ENCODE measurements around the gene PPP6C.
"Not testable (repeated sequence)": the region's sequence is repeated elsewhere in the genome, so short reads cannot be mapped to it uniquely, and the experiment has no call there.

Gene PPP6C

DNA sequence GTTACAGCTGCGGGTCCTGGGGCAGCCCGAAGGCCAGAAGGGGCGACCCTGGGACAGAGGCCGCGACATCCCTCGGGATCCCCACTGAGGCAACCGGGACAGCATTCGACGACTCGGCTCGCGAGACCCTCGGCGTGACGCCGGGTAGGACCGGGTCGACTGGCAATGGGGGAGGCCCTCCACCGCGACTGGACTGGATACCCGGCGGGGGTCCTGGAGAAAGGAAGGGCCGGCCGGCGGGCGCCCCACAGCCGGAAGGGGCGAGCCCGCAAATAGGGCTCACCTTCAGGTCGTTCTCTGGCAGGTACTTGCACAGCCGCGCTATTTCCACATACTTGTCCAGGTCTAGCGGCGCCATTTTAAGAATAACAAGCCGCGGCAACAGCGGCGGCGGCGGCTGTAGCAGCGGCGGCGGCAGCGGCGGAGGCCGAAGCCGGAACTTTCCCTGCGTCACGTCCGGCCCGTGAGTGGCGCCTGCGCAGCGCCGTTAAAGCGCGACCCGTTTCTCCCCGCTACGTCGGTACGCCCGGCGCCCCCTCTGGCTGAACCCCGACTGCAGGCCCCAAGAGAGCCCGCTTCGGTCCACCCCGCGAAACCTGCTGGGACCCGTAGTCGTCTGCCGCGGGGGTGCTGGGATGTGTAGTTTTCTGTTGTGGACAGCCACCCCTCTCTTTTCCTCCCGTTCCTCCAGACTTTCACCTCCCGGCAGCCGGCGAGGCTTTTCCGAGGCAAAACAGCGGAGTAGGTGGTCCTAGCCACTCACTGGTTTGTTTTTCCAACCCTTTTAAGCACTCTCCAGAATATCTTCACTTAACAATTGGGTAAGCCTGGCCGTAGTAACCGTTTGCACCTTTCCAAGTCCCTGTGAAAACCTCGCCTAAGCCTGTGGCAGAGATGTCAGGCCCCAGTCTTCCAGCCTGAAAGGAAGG lies at the start of gene PPP6C:
Gene PPP6C, minus strand, starts transcription at position 443 of the 929 bp plus-strand sequence. Its CDS starts 85 bp downstream, at position 358.
- peak; percentile 96 for DNase-seq (ENCODE audit: low spot score)

DNA sequence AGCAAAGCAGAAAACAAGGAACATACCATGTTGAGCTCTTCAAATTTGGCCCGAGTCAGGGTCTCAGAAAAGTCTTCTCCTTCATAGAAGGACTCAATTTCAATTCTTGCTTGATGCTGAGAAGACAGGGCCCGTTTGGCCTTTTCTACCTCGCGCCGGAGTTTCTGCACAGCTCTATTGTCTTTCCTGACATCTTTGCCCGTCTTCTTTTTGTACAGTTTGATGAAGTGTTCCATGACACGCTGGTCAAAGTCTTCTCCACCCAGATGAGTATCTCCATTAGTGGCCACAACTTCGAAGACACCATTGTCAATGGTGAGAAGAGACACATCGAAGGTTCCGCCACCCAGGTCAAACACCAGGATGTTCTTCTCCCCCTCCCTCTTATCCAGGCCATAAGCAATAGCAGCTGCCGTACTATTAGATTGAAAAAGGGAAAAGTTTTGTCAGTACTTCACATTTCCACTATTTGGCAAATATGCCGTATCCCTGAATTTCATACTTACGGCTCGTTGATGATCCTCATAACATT lies 49.4 kb upstream of the PPP6C start:
- DNase-seq (ENCODE audit: low spot score): no peak

DNA sequence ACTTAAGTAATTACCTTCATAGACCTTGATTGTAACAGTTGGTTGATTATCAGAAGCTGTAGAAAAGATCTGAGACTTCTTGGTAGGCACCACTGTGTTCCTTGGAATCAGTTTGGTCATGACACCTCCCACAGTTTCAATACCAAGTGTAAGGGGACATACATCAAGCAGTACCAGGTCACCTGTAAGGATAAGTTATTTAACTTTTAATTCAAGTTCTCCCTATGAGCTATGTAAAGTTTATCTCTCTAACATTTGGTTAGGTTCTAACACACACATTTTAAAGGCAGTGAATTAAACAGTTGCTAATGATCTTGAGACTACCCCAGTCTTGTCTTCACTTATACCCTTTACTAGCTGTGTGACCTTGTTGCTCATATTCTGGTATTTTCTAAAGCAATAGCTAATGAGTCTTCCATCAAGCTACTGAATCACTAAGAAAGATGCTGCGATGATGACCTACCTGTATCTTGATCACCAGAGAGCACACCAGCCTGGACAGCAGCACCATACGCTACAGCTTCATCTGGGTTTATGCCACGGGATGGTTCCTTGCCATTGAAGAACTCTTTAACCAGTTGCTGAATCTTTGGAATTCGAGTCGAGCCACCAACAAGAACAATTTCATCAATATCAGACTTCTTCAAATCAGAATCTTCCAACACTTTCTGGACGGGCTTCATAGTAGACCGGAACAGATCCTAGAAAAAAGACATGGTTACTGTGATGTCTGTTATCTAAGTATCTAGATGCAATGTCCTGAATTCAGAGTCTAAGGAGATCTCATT lies 48.7 kb upstream of the PPP6C start:
- DNase-seq (ENCODE audit: low spot score): no peak

DNA sequence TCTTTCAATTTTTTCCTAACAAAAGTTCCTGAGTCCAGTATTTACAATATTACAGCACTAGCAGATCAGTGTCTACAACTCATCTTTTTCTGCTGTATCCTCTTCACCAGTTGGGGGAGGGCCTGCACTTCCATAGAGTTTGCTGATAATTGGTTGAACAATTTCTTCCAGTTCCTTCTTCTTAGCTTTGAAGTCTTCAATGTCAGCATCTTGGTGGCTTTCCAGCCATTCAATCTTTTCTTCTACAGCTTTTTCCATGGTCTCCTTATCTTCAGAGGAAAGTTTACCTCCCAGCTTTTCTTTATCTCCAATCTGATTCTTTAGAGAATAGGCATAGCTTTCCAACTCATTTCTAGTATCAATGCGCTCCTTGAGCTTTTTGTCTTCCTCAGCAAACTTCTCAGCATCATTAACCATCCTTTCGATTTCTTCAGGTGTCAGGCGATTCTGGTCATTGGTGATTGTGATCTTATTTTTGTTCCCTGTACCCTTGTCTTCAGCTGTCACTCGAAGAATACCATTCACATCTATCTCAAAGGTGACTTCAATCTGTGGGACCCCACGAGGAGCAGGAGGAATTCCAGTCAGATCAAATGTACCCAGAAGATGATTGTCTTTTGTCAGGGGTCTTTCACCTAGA lies 47.0 kb upstream of the PPP6C start:
- DNase-seq (ENCODE audit: low spot score): not testable (repeated sequence)

DNA sequence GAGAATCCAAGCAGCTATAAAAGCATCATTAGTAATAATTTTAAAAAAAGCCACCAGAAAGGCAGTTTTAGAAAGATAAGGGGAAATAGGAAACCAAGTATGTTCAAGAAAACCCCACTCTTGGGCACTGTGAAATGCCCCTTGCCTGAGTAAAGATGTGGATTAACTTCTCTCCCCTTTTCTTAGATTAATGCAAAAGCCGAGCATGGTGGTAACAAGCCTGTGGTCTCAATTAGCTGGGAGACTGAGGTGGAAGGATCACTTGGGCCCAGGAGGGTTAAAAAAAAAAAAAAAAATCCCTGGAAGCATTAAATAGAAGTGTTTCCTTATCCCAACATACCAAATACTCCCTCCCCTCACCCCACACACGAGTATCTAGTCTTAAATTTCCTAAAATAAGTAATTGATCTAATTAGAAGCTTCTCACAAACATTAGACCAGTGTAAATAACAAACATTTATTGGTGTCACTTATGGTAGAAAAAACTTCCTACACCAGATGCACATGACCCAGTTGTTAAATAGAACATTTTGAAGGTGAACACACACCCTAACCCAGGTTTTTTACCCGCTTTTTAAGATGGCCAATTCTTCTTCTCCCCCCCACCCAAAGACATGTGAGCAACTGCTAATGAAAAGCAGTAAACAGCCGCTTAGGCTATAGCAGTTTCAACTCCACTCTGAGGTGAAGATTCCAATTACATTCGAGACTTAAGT lies 46.4 kb upstream of the PPP6C start:
- DNase-seq (ENCODE audit: low spot score): no peak

DNA sequence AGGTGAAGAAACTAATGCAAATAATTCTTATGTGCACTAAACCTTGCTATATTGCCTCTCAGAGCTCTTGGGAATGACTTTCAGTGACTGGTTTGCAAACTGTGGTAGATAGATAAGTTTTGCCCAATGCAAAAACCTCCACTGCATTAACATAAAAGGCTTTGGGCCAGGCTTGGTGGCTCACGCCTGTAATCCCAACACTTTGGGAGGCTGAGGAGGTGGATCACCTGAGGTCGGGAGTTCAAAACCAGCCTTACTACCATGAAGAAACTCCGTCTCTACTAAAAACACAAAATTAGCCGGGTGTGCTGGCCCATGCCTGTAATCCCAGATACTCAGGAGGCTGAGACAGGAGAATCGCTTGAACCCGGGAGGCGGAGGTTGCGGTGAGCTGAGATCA lies 44.5 kb upstream of the PPP6C start:
- not testable (repeated sequence) for DNase-seq (ENCODE audit: low spot score)

DNA sequence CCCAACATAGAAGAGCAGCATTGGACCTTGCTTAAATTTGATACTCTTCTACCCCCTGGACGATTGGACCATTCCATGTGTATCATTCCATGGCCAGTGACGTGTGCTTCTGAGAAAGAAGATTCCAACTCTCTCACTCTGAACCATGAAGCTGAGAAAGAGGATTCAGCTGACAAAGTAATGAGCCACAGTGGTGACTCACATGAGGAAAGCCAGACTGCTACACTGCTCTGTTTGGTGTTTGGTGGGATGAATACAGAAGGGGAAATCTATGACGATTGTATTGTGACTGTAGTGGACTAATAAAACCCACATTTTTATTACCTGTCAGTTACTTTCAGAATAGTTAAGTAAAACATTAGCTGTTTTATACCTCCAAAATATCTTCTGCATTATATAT lies 44.1 kb upstream of the PPP6C start:
- DNase-seq (ENCODE audit: low spot score): no peak

DNA sequence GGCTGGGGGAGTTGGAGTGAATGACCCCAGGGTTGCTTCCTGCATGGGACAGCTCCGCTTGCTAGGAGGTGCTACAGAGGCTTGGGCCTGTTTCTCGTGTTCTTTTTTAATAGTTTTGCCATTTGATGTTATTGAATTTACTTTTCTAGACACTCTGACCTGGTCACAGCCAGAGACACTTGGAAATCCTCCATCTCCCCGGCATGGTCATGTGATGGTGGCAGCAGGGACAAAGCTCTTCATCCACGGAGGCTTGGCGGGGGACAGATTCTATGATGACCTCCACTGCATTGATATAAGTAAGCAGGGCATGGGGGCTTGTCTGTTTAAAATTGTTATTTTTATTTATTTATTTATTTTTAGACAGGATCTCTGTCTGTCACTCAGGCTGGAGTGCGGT lies 38.2 kb upstream of the PPP6C start:
- DNase-seq (ENCODE audit: low spot score): no peak

DNA sequence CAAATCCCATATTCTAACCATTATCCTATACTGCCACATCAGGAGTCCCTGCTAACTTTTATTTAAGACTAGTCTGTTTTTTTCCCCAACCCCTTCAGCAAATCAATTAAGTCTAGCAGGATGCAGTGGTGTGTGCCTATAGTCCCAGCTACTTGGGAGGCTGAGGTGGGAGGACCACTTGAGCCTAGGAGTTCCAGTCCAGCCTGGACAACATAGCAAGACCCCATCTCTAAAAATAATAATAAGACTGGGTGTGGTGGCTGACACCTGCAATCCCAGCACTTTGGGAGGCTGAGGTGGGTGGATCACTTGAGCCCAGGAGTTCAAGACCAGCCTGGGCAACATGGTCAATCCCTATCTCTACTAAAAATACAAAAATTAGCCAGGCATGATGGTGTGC lies 35.3 kb upstream of the PPP6C start:
- DNase-seq (ENCODE audit: low spot score): not testable (repeated sequence)

DNA sequence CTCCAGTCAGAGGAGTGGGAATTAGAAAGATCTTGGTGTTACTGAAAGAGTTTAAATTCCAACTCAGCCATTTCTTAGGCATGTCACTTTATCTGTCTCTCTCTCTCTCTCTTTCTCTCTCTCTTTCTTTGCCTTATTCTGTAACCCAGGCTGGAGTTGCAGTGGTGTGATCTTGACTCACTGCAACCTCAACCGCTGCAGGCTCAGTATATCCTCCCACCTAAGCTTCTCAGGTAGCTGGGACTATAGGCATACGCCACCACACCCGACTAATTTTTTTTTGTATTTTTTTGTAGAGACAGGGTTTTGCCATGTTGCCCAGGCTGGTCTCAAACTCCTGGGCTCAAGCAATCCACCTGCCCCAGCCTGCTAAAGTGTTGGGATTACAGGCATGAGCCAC lies 29.0 kb upstream of the PPP6C start:
- no peak for DNase-seq (ENCODE audit: low spot score)

DNA sequence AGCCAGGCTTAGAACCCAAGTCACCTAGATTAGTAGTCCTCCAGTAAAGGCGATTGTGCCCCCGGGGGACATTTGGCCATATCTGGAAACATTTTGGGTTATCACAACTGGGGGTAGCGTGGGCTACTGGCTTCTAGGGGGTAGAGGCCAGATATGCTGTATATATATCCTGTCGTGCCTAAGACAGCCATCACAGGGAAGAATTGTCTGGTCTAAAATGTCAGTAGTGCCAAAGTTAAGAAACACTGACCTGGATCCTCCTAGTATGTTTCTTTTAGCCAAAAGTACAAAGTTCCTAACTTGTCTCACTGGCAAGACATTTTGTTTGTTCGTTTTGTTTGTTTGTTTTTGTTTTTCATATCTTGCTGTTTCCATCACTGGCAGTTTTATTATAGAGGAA lies 24.6 kb upstream of the PPP6C start:
- no peak for DNase-seq (ENCODE audit: low spot score)

DNA sequence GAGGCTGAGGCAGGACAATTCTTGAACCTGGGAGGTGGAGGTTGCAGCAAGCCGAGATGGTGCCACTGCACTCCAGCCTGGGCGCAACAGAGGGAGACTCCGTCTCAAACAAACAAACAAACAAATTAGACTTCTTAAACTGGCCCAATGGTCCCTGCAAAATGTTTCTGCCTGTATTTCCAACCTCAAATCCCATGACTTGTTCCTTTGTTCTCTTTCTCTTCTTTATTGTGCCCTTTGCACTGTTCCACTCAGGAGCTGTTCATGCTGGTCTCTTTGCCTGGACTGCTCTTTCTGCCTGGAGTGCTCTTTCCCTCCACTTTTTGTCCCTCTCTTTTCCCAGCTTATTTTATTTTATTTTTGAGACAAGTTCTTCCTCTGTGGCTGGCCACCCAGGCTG lies 14.9 kb upstream of the PPP6C start:
- DNase-seq (ENCODE audit: low spot score): no peak

DNA sequence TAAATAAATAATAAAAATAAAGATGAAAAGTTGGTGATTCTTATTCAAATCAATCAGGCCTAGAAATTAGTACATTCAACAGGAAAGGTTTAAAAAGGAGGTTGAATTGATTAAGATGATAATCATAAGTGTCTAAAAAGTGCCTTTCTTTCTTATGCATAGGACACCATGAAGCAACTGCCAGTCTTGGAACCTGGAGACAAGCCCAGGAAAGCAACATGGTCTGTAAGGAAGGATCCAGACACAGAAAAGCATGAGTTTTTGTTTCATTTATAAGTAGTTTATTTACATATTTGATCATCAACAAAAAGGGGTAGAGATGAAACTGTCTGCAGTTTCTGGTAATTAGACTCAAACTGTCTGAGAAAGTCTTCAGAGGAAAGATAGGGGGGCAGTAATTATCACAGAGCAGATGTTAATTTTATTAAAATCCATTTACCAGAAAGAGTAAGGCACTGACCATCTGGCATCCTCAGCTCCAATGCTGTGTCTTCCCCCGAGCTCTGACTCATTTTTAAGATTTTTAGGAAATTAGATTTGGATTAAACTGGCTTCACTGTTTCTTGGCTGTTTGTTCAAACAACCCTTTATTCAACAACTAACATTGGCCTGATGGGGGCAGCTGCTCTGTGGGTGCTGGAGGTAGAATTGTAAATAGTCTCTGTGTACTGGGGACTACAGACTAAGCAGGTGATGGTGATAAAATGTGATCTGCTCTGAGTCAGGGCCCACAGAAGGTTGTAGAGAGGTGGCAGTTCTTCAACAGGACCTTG lies 13.4 kb upstream of the PPP6C start:
- DNase-seq (ENCODE audit: low spot score): no peak

DNA sequence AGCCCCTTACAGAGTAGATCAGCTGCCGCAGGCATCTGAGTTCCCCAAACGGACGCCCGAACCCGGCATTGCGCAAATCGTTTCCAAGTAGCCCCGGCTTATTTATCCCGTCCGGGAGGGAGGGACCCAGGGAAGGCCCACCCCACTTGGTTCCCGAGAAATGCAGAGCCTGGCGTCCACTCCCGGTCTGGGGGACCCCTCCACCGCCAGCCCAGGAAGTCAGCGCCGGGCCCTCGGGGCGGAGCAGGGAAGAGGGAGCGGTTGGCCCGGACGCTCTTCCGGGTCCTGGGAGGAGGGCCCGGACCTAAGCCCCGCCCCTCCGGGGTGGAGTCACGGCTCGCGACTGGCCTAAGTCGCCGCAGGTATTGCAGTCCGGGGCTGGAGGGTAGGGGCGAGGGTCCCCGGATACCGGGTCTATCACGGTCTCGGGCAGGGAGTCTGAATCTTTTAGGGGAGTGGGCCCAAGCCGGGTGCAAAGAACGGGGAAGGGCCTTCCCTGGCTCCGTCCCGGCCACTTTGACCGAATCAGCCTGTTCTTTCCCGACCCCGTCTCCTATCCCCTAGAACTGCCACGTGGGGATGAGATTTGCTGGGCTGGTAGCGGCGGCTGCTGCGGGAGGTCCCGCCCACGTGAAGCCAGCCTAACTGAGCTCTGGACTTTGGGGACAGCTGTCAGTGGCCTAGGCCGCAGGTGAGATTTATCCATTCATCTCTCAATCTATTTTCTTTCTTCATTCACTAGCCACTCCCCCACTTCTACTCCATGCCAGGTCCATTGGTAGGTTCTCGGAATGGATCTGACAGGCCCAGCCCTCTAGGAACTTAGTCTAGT lies 10.8 kb upstream of the PPP6C start, which contains the start of gene RABEPK:
Gene RABEPK, plus strand, starts transcription at position 327 of the 832 bp plus-strand sequence. CDS start 2,472 bp downstream, outside the sequence.
- DNase-seq (ENCODE audit: low spot score): peak; percentile 86

DNA sequence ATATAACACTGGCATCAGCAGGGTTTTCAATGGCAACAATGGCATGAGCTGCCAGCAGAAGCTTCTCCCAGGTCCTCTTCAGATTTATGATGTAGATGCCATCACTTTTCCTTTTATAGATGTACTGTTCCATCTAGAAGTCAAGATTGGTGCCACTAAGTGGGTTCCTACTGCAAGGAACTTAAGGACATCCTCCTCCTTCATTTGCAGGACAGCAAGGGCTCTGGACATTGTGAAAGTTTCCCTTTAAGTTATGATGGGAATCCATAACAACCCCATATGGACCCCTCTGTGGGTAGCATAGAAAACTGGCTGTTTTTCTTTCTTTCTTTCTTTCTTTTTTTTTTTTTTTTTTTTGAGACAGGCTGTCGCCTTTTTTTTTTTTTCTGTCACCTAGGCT lies 6.0 kb upstream of the PPP6C start:
- not testable (repeated sequence) for DNase-seq (ENCODE audit: low spot score)

DNA sequence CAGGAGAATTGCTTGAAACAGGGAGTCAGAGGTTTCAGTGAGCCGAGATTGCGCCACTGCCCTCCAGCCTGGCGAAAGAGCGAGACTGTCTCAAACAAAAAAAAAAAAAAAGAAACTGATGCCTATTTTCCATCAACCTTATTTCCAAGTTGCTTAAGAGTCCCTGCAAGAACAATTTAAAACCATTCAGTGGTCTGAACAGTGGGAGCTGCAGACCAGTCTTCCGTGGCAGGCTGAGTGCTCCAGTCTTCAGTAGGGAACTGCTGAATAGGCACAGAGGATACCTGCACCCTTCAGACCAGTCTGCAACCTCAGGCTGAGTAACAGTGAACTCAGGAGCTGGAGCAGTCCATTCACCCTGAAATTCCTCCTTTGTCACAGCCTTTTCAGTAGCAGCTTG lies 4.9 kb upstream of the PPP6C start:
- DNase-seq (ENCODE audit: low spot score): not testable (repeated sequence)

DNA sequence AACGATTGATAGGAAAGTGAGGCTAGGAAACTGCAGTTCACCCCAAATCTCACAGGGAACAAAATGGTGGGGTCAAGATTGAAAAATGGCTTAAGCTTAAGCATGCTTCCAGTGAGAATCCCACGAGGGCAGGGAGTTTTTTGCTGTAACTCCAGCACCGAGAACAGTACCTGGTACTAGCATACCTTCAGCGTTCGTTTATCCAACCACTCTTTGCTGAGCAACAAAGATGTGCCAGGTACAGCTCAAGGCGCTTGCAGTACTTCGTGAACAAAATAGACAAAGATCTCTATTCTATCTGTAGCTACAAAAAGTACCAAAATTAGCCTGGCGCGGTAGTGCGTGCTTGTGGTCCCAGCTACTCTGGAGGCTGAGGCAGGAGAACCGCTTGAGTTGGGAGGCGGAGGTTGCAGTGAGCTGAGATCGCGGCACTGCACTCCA lies 778 bp upstream of the PPP6C start:
- no peak for DNase-seq (ENCODE audit: low spot score)

DNA sequence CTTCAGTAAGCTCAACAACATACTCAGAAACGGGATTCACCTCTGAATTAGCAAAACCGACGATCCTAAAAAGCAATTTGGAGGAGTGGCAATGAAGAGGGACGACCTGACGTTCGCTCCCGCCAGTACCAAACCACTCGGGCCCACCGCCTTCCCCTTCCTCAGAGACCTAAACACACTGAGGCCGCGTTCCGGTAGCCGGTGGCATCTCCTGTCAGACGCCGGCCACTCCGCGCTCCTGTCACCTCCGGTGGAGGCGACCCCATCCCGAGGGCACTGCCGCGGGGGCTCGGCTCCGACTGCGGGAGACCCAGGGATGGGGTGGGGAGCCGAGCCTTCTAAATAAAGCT lies 617 bp downstream of the PPP6C start:
- peak; percentile 12 for DNase-seq (ENCODE audit: low spot score)

DNA sequence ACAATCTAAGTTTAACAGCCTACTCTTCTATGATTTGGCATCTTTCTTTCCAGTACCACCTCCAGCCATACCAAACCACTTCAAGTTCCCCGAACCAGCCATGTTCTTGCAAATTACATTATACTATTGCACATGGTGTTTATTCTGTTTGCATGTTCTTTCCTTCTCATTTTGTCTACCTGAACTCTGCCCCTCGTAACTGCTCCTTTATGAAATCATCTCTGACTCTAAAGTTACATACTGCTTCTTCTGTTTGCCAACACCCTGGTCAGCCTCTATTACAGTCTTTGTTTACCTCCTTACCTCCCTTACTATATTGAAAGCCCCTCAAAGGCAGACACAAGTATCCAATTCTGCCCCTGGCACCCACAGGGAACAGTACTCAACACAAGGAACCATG lies 6.0 kb downstream of the PPP6C start:
- DNase-seq (ENCODE audit: low spot score): no peak

DNA sequence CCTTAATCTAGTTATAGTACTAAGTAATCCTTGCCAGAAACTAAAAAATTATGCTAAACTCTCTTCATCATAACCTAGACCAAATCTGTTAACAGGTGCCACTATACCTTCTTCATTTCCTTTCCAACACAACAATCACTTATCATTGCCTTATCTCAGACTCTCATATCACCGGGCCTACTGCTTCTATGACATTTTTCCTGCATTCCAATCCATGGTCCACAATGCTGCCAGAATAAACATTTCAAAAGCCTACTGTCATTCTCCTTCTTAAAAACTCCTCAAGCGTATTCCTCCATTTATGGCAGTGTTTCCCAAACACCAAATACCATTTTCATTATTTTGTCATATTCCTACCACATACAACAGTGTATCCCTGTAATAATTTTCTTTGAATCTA lies 6.5 kb downstream of the PPP6C start:
- DNase-seq (ENCODE audit: low spot score): no peak
